NAMALWA (cell line): ENCODE measurements around the gene FOXO3.

Experiments
- DNase-seq: peaks from one replicate; pipeline ENCODE4 v3.0.0-alpha.2; 2015; ENCODE audit warnings: low spot score

The FOXO3 gene

DNA sequence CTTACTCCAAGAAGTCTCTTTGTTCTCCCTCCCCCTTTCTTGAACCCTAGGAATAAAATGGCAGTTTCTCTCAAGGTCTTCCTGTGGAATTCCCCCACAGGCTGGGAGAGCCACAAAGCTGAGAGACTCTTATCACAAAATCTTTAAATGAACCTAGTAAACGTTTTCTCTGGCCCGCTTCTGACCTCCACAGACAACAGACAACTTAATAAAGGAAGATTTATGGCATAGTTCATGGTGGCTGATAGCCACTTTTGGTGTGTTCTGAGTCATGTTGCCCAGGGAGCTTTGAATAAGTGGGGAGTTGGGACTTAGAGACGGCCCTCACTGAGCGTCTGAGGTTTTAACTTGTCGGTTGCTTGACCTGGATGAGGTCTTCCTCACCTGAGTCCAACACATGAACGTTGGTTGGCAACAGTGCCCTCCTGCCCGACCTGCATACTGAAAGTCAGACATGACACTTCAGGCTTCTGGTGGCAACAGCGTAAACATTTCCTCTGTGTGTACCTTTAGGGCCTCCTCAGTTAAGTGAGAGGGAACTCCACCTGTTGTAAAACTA lies 124.1 kb downstream of the FOXO3 start:
- no peak for DNase-seq

DNA sequence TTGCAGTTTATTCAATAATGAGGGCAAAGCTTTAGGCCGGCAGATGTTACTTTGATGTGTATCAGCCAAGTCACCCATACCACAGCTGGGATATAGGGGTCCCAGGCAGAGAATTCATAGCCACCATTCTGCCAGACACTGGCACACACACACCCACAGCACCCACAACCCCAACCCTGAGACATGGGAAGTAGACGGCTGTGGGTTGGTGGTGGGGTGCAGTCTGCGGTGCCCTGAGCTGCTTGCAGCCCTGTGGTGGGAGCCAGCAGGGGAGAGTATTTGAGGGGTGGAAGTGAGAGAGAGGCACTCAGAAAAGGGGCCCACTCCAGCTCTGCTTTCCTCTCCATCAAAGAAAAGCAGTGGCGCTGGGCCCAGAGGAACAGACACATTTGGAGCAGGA lies 125.3 kb downstream of the FOXO3 start:
- DNase-seq: no peak

DNA sequence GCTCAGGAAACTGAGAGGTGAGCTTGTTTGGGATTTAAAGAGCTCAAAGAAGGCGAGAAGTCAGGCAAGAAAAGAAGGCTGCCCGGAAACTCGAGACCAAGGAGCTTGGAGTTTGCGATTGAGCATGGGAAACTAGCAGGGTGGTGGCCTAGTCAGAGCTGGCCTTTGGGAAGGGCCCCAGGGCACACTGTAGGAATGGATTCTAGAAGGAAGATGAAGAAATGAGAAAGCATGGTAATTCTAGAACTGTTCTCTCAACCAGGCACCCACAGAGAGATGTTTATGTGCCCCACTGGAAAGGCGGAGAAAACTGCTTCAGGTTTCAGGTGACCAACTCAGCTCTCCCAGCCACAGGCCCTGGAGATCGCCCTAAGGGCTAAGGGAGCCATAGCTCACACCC lies 126.2 kb downstream of the FOXO3 start:
- no peak for DNase-seq

DNA sequence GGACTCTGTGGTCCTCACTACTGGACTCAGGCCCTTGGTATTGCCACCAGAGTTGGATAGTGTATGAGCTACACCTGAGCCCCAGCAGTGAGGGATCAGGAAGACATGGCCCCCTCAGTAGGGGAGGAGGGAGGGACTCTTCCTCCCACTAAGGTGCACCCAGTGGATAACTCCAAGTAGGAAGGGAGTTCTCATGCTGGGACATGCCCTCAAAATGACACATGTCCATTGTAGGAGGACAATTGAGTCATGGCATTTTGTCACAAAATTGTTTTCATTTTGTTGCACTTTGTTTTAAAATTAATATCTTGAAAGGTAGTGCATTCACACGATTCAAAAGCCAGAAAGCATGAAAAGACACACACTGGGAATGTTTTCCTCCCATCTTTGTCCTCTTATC lies 127.2 kb downstream of the FOXO3 start:
- no peak for DNase-seq

DNA sequence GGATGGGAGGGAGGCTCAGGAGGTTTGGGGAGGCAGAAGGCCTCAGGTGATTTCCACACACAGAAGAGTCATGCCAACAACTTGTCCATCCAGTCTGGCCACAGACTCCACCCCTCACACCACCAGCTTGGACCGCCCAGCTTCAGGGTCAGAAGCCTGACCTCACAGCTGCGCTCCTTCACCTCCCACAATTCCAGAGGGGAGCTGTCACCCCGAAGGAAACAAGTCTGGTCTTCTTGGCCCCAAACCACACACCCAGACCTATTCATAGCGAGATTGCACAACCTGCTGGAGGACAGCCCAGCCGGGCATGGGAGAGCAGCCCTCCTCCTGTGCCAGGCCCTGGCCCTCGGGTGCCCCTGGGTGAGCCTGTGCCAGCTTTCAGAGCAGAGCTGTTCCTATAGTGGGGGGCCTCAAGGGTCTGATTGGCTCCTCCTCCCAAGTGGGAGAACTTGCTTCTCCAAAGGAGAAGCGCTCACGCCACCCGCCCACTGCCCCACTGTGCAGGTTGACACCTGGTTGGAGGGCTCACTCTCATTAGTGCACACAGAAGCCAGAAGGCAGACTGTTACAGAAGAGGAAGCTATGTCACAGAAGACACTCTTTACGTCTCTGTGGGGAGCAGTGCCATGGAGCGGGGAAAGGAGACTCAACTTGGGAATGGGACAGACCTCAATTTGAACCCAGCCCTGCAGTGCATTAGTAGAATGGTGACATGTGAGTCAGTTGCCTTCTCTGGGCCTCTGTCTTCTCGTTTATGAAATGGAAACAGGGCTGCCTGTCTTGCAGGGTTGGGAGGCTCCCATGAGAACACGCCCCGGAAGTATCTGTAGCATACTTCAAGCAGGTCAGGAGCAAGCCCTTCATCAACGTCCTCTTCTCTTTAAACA lies 128.8 kb downstream of the FOXO3 start:
- DNase-seq: no peak

DNA sequence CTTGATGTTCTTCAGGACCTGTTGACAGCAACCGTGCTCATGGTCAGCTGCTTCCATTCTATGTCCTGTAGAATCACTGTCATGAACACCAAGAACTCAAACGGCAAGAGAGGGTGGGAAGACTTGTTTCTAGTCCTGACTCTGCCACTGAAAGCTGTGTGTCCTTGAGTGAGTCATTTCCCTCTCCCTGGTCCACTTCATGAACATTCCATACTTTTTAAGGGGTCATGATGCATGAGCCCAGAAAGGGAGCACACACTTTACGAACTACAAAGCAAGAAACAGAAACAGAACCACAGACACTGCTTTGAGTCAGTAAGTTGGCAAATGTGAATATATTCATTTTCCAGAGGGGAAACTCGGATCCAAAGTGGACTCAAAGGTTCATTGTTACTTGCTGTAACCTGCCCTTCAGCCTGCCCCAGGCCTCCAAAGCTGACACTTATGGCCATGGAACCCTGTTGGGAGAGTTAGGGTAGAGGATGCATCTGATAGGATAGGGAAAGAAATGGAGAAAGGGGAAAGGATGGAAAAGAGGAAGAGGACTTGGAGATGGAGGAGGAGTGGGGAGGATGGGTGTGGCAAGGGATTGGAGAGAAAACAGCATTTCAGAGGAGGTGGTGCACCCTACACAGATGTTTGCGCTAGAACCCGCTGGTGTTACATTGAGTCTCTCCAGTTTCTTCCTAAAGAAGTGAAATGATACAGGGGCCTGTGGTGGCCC lies 129.8 kb downstream of the FOXO3 start:
- no peak for DNase-seq

DNA sequence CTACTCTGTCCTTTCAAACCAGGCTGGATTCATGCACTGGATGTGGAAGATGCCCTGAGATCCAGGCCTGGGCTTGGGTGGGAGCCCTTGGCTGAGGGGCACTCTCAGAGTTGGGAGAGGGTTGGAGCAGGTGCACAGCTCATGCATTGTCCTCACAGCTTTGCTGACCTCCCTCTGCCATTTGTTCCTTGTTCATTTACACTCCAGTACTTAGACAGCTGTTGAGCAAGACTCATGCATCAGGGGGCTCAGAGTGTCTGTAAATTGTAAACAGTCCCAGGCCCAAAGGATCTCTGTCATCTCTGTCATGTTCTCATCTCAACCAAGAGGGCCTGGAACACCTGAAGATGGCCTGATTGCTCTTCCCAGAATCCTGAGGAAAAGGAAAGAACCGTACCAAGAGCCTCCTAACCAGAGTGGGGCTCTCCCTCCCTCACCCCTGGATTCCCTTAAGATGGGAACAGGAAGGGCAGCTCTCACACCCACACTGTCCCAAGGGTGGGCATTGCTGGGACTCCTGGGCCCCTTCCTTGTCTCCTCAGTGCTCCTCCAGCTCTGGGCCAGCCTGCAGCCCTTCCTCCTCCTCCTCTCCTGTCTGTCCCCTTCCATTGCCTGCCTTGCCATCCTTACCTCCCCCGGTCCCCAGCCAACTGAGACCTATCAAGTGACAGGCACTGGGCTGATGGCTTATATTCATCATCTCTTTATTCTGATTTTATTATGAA lies 132.9 kb downstream of the FOXO3 start:
- DNase-seq: no peak

DNA sequence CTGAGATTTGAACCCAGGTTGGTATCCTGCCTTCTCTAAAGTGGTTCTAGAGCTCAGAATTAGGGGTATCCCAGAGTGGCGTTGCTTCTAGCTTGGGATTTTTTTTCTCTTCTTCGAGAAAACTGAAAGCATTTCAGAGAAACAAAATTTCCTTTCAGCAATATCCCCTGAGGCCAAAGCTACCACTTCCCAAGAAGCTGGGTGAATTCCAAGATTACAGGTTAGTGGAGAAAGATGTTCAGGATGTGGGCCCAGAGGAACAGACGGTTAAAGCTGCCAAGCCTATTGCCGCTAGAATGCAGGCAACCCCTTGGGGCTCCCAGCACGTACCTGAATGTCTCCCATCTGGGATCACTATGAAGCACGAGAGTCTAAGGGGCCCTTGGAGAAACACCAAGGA lies 134.1 kb downstream of the FOXO3 start:
- DNase-seq: no peak

DNA sequence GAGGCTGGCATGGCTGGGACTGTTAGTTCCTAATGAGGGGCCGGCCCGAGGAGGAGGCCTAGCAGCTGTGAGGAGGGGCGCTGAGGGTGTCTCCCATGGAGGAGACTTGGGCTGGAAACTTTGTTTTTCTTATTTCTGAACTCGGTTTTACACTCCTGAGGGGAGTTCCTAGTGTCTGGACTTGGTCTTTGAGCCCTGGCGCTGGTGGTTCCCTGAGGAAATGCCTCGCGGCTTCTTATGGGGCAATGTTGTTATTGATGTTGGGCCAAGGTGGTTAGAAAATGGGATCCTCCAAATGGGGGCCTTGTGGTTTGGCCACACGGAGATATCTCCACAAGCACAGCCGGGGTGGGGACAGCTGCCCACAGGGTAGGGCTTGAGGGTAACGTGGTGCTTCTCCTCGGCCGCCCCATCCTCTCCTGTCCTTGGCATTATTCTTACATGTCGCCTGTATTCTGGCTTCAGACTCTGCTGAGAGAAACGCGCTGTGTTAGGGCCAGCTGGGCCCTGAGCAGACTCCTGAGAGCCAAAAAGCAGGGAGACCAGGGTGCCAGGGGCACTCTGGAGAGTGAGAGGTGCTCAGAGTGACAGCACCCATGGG lies 136.9 kb downstream of the FOXO3 start:
- no peak for DNase-seq

DNA sequence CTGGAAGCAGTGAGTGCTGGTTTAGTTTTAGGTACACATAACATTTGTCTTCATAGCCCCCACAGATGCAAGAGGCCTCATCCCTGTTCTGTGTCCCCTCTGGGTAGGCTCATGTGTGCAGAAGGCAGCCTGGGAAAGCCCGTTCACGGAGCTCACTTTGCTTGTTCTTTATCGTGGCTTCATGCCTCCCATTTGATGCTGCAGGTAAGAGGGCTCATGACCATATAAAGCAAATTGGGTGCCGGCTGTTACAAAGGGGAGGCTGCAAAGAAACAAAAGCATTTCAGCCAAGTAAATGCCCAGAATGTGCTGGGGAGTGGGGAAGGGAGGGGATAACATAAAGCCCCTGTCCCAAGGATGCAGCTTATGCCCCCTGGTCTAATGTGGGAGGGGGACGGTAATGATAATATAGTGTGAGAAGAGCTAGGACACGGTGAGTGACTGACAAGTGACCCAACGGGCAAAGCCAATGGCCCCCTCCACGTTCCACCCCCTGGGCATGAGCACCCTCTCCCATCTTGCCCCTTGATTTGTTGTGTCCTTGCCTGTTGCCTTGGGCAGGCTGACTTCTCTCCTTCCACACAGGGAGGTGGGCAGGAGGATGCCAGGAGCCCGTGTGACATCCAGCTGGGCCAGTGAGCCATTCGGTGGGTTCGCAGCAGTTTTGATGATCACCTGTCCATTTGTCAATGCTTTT lies 138.0 kb downstream of the FOXO3 start:
- DNase-seq: no peak

DNA sequence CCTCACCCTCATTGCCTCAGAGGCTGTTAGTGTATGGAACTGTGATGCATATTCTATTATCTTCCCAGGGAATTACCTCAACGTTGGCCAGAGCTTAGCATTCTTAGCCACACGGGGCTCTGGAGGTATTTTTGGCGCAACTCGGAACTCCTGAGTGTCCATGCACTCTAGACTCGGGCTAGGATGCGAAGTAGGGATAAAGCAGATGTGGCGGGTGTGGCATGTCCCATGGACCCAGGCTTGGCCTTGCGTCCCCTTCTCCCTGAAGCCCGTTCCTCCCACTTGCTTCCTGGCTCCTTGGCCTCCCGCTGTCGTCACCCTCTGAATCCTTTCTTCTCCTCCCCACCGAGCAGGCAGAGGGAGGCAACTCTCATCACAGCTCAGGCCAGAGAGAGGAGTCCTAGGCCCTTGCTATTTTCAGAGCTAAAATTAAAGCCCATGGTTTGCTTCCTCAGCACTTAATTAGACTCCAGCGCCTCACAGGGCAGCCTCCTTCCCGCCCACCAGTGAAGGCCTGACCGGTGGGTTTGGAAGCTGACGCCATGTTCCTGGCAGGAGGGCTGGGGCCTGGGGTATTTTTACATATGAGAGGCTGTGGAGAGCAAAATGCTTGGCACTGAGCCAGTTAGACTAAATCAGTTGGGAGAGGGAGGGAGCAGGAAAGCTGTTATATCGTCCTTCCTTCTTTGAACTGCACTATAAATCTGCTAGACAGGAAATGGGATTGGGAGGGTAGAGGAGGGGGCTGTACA lies 138.7 kb downstream of the FOXO3 start:
- DNase-seq: no peak

DNA sequence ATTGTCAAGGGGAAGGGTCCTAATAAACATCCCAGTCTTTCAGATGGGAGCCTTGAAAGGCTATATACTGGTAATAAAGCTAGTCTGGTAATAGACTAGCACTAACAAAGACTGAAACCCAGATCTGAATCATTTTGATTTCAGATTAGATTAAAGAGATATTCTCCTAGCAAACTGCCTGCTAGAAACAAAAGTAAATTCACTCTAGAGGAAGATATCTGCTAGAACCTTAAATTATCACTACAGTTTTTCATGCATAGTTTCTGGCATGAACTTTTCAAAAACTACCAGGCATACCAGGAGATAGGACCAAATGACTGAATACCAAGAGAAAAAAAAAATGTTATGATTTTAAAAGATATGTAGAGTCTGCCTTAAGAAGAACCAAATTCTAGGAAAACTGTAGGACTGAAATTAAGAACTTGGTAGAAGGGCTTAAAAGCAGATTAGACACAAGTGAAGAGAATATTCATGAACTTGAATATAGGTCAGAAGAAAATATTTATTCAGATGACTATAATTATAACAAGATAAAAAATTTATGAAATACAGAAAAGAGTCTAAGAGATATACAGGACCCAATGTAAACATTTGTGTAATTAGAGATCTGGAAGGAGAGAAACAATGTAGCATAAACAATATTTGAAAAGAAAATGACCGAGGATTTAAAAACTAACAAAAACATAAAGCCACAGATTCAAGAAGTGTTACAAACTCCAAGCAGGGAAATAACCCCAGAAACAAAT lies 141.6 kb downstream of the FOXO3 start:
- DNase-seq: no peak

DNA sequence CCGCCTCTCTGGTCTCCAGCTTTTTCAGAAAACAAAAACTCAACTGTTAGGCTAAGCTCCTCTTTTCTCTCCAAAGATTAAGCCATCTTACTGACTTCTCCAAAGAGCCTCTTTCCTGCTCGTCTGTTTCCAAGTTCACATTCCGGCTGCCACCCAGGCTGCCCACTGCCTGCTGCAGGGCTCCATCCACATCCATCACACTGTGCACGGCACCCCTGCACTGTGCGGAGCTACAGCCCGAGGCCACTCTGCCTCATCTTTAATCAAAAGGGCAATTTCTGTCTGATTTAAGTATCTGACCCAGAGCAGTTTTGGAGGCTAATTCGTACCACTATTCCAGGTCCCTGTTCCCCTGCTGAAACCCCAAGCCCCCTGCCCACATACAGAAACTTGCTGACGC lies 145.9 kb downstream of the FOXO3 start:
- DNase-seq: no peak

DNA sequence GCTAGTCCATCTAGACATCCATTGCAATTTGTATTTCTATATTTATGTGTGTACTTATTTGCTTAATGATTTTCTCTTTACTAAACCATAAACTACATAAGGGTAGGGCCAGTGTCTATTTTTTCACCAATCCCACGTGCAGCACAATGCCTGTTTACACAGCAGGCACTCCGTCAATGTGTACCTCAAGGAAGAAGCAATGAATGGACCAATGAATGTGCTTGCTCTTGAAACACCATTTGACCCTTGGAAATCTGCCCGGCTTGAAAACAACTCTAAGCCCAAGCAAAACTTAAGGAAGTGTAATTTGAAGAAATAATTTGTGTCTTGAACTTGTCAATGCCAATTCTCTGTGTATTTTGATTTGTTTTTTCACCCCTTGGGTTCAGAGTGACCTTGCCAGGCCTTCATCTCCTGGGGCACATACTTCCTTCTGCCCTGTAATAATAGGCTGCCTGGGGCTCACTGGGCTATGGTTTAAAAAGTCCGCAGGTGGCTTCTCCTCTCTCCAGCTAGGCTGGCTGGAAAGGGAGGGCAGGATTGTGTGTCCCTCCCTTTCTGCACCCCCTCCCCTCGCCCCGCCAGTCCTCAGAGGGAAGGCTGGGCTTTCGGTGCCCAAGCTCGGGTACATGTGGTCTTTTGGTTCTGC lies 146.7 kb downstream of the FOXO3 start:
- DNase-seq: no peak

DNA sequence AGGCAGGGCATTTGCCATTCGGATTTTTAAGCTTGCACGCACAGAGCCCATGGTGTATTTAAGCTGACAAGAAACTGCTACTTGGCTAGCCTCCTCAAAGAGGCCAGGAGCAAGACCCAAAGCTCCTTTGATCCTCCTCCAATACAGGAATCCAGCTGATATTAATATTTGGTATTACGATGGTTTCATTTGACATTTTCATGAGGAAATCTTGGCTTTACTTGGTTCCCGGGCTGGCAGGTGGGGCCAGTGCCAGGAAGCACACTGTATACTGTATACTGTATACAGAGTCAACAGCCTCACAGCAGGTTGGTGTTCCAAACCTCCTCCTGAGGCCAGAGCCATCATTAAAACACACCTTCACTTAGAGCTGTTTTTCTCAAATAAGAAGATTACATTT lies 149.3 kb downstream of the FOXO3 start:
- no peak for DNase-seq

DNA sequence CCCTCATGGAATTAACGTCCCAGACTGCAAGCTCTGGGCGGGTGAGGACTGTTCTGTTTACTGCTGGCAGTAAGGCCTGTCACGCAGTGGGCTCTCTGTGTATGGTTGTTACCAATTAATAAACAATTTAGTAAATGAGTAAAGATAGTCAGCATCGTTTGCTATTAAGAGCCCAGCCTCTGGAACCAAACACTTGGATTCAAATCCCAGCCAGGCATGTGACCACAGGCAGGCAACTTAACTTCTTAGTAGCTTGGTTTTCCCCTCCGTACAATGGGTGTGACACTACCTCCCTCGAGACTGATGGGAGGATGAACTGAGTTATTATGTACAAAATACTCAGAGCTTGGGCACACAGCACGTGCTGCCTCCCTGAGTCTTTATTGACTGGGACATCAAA lies 149.8 kb downstream of the FOXO3 start:
- DNase-seq: no peak

DNA sequence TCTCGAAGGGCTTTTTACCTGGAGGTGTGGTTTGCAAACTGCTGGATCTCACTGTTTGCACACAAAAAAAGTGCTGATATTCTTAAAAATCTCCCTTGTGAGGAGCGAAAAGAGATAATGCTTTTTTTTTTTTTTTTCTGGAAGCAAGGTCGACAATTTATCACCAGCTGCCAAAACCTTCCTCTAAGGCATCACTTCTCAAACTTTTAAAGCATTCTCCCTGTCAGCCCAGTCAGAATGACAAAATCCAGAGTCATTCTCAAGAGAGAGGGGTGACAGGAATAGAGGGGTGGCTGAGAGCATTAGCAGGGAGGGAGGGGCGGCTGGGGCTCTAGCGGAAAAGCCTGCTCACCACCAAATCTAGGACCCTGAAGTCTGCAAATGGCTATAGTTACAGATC lies 150.4 kb downstream of the FOXO3 start:
- no peak for DNase-seq

DNA sequence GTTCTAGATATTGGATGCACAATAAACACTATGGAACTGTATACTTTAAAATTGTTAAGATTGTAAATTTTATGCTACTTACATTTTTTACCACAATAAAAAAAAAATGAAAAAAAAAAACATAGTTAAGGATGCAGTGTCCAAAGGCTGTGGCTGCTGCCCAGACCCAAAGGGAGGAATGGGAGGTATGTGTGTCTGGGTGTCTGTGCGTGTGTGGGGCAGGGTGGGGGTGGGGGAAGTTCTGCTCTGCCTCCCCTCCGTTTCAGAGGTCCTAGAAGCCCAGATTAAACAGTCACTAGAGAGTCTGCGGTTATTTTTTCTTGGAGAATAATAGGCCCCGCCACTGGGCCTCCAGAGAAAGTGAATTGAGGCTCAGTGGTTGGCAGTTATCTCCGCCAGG lies 151.1 kb downstream of the FOXO3 start:
- no peak for DNase-seq

DNA sequence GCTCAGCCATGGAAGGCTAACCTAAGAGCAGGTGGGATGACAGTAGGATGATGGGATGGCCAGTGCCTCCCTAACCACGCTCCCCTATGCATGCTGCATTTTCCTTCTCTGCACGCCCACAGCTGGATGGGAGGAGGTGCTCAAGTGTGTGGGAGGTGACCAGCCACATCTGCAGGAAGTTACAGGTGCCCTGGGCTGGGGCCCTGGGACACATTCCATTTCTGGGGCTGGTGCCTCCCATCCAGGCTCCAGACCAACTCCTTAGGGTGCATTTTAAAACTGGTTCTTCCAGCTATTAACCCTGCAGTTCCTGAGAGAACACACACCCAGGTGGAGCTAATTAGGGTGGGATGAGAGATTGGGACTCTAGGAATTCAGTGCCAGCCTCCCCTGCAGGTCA lies 152.2 kb downstream of the FOXO3 start:
- DNase-seq: no peak
